Measurements from ENCODE around the gene OTUB1. TPM values are rescaled to one million over a fixed set of nuclear protein-coding genes. Genes with fewer than 3 reads are reported as not detected.
A peak's percentile ranks its signal among the peaks of the same experiment; 100 is the strongest.

Gene OTUB1
- total RNA-seq, 3 donors from 2014 or later = 60.1 to 70.3 (median 64.1) TPM

DNA sequence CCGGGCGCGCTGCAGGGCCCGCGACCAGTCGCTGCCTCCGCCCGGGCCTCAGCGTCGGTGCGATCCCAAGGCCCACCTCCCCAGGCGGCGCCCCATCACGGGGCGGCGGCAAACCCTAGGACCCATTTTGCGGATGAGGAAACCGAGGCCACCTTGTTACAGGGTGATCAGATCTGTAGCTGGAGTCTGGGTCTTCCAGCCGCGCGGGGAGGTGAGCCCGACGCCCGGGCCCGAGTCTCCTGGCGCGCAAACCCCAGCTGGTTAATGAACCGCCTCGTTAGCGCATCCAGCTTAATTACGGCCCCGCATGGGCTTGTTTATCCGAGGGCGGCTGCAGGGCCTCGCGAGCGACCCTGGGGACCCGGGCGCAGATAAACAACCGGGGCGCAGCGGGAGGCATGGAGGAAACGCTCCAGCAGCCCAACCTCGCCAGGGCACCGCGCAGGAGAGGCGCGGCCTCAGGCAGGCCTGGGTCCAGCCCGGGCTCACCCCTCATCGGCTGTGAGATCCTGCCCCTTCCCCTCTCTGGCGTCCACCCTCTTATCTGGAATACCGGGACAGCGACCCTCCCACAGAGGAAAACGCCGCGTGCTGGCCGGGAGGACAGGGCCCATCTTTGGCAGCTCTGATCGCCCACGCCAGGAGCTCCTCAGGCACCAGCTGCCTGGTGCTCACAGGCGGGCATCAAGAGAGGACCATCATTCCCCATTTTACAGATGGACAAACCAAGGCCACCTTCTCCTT is 14.7 kb downstream of the OTUB1 start:
- Histone ChIP-seq H3K36me3 (ENCODE audit: low read depth) (peaks cover 10% of the 10 kb centered on the region), H3K9me3 (no peaks in the 10 kb centered on the region), H3K4me1 (ENCODE audit: low read depth) (peaks cover 15% of the 10 kb centered on the region), H3K4me3 (no peak overlapping the region)
- ATAC-seq = no peak
- intact Hi-C loops (cut with DNase I, micrococcal nuclease) = loop anchor here (5.0 to 10.0 kb wide), 2 partner anchors 144 to 151 kb away; no protein-coding TSS in a partner anchor
- peak in 1 of 3 donors; percentile 19 for DNase-seq
- TF ChIP-seq, protein P1, sequence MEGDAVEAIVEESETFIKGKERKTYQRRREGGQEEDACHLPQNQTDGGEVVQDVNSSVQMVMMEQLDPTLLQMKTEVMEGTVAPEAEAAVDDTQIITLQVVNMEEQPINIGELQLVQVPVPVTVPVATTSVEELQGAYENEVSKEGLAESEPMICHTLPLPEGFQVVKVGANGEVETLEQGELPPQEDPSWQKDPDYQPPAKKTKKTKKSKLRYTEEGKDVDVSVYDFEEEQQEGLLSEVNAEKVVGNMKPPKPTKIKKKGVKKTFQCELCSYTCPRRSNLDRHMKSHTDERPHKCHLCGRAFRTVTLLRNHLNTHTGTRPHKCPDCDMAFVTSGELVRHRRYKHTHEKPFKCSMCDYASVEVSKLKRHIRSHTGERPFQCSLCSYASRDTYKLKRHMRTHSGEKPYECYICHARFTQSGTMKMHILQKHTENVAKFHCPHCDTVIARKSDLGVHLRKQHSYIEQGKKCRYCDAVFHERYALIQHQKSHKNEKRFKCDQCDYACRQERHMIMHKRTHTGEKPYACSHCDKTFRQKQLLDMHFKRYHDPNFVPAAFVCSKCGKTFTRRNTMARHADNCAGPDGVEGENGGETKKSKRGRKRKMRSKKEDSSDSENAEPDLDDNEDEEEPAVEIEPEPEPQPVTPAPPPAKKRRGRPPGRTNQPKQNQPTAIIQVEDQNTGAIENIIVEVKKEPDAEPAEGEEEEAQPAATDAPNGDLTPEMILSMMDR (IDR thresholded peaks at IDR 0.05) = no peak

DNA sequence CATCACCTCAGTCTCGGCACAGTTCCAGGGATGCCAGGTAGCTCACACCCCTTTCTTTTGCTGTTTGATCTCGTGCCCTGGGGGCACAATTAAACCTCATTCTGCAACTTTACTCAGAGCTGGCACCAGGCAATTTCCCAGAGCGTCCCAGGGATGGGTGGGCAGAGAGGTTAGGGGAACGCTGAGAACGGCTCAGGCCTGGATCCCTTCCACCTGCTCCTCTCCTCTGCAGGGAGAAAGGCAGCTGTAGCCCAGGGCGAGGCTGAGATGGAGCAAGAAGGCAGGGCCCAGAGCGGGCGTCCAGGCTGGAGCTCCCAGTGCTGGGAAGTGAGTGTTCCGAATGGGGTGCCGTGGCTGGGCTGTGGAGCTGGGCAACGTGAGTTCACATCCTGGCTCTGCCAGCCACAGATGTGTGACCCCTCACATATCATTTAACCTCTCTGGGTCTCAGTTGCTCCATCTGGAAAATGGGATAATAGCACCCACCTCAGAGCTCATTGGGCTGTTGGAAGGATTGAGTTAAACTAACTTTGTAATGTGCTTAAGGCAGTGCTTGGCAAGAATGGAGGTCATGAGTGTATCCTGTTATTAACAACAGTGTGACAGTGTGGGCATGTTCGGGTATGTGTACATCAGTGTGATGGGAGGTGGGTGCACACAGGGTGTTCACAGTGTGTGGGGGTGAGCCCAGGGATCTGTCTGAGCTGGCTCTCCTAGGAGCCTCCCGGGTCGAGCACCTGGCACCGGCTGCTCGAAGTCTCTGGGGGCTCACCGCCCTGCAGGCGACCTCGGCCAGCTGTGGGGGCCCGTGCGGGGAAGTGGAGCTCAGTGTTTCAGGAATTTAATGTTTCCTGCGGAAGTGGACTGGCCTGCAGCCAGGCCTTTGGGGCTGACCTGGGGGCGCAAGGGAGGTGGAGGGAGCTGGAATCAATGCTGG is 15.5 kb downstream of the OTUB1 start:
- intact Hi-C loops (cut with DNase I, micrococcal nuclease) = loop anchor here (5.0 to 10.0 kb wide), 2 partner anchors 143 to 151 kb away; no protein-coding TSS in a partner anchor
- DNase-seq = no peak
- Histone ChIP-seq H3K9me3 (no peaks in the 10 kb centered on the region), H3K4me1 (ENCODE audit: low read depth) (peaks cover 15% of the 10 kb centered on the region), H3K36me3 (ENCODE audit: low read depth) (peaks cover 9% of the 10 kb centered on the region), H3K4me3 (no peak overlapping the region)
- ATAC-seq = no peak
- TF ChIP-seq, protein P1 (IDR thresholded peaks at IDR 0.05) = no peak

DNA sequence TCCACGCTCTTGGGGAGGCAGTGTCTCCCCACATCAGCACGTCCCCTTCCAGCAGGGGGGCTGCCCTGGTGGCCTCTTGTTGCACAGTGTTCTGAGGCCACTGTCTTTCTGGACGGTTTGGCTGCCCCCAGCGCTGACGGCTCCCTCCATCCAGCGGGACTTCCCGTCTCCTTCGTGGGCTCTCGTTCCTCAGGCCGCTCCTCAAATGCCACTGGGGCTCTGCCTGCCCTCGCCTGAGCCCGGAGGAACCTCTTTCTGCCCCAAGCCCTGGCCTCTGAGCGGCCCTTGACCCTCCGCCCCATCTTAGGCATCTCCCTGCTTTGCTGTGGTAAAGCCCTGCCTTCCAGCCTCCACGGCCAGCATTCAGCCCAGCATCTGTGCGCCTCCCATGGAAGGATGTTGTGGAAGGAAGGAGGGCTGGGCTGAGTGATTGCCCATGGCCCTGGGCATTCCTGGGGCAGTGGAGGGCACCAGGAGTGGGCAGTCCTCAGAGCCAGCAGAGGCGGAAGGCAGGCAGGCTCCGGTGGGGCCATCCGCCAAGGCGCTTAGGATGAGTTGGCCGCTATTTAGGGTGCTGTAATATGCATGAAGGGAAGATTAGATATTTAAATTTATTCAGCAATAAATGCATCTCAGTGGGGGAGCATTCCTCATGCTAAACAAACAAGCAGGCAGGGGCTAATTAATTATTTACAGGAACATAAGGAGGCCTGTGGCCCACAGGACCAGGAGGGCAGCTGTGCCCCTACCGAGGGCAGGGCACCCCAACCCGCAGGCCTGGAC is 17.8 kb downstream of the OTUB1 start:
- ATAC-seq (no peak), DNase-seq (no peak)
- H3K9me3 ChIP-seq = no peaks in the 10 kb centered on the region
- intact Hi-C loops (cut with DNase I, micrococcal nuclease) = loop anchor here (5.0 to 10.0 kb wide), 2 partner anchors 141 to 148 kb away; no protein-coding TSS in a partner anchor
- H3K4me1 ChIP-seq (ENCODE audit: low read depth) = peaks cover 19% of the 10 kb centered on the region
- TF ChIP-seq, protein P1 (IDR thresholded peaks at IDR 0.05) = no peak
- H3K36me3 ChIP-seq (ENCODE audit: low read depth) = no peaks in the 10 kb centered on the region
- H3K4me3 ChIP-seq = no peak overlapping the region

DNA sequence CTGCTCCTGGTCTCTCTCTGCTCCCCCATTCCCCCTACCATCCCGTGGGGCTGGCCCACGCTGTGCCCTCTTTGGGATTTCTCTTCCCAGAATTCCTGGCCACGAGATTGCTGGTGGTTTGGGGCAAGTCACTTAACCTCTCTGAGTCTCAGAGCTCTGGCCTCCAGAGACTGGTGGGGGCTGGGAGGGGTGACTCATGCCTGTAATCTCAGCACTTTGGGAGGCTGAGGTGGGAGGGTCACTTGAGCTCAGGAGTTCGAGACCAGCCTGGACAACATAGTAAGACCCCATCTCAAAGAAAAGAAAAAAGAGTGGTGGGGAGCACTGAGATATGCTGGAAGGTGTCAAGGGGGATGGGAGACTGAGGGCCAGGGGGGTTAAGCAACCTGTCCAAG is 18.3 kb downstream of the OTUB1 start:
- Histone ChIP-seq H3K9me3 (no peaks in the 10 kb centered on the region), H3K4me1 (ENCODE audit: low read depth) (peaks cover 15% of the 10 kb centered on the region), H3K36me3 (ENCODE audit: low read depth) (no peaks in the 10 kb centered on the region), H3K4me3 (no peak overlapping the region)
- TF ChIP-seq, protein P1 (IDR thresholded peaks at IDR 0.05) = no peak
- no peak for DNase-seq
- ATAC-seq = no peak
- intact Hi-C loops (cut with DNase I, micrococcal nuclease) = loop anchor here (5.0 to 10.0 kb wide), 2 partner anchors 140 to 148 kb away; no protein-coding TSS in a partner anchor

DNA sequence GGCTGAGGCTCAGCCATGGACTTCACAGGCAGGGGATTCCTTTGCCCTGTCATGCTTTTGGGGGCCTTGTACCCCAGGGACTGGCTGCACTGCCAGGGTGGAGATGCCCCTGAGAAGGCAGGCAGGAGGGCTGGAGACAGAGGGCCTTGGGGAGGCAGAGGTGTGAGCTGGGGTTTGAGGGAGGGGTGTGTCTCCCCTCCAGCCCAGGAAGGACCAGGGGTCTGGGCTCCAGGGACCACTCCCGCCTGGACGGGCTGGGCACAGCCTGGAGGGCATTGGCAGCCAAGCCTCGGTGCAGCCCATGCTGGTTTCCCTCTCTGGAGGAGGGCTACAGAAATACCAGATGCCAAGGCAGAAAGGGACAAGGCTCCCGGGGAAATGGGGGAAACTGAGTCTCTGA is 19.5 kb downstream of the OTUB1 start:
- intact Hi-C loops (cut with DNase I, micrococcal nuclease) = loop anchor here in 1 of 2 donors (10.0 kb wide), 1 partner anchor 139 kb away; no protein-coding TSS in a partner anchor
- DNase-seq (no peak), ATAC-seq (no peak)
- no peaks in the 10 kb centered on the region for H3K36me3 ChIP-seq (ENCODE audit: low read depth)
- H3K4me1 ChIP-seq (ENCODE audit: low read depth) = peaks cover 8% of the 10 kb centered on the region
- H3K4me3 ChIP-seq = no peak overlapping the region
- H3K9me3 ChIP-seq = no peaks in the 10 kb centered on the region
- TF ChIP-seq, protein P1 (IDR thresholded peaks at IDR 0.05) = no peak

Data from mucosa of descending colon (tissue), 3 donors.